Upper lobe of right lung (tissue), 1 donor: ENCODE measurements around the gene EIF5. TPM values are rescaled to one million over a fixed set of nuclear protein-coding genes. Genes with fewer than 3 reads are reported as not detected.
A peak's percentile ranks its signal among the peaks of the same experiment; 100 is the strongest.

Source experiments
- ATAC-seq: fragments of 200-7000 bp; cut with Tn5 transposase; one replicate; pipeline ENCODE4 v1.9.1; 2020; ENCODE audit warnings: mild to moderate bottlenecking, moderate library complexity
- DNase-seq: peaks from one replicate; pipeline ENCODE4 v3.0.0-alpha.2; 2020
- H3K27ac ChIP-seq: fragments of 200-600 bp; one replicate; pipeline ENCODE4 v1.8.0; 2022
- H3K27me3 ChIP-seq: fragments of 200-600 bp; one replicate; pipeline ENCODE4 v1.8.0; 2022; ENCODE audit warnings: mild to moderate bottlenecking
- H3K36me3 ChIP-seq: fragments of 200-600 bp; one replicate; pipeline ENCODE4 v1.8.0; 2022
- H3K4me1 ChIP-seq: fragments of 200-600 bp; one replicate; pipeline ENCODE4 v1.8.0; 2022
- H3K4me3 ChIP-seq: fragments of 200-600 bp; one replicate; pipeline ENCODE4 v1.8.0; 2022; ENCODE audit warnings: mild to moderate bottlenecking
- H3K9me3 ChIP-seq: fragments of 200-600 bp; one replicate; pipeline ENCODE4 v1.8.0; 2022
- CTCF ChIP-seq: fragments of 200-600 bp; IDR thresholded peaks from one replicate; pipeline ENCODE4 v1.8.0; 2022; ENCODE audit warnings: antibody characterized with exemption
- intact Hi-C: fragments of 100-400 bp; cut with DNase I; formaldehyde crosslinking; loops from one replicate; pipeline ENCODE4 v1.11.0; 2022
- total RNA-seq: library from RNA; stranded (reverse); fragmentation: NEBNext Ultra II Directional; extraction: Animal tissue kit (Norgen Biotek cat#: 25700); gene quantifications from one replicate; pipeline ENCODE4 v1.2.1, GENCODE V29; 2021
- donor health status: DM: no; HTN: yes; CAD: no; lungs with severe emphysema.

EIF5 gene
- total RNA-seq, 1 donor from 2014 or later = 245 TPM

- H3K27me3 ChIP-seq = no peaks in the 10 kb centered on the region
- H3K9me3 ChIP-seq = no peaks in the 10 kb centered on the region
- H3K4me3 ChIP-seq = peak within 1 kb of the TSS; percentile 91
- ATAC-seq = peak; percentile 96
- no peak for TF ChIP-seq CTCF
- no peaks in the 10 kb centered on the region for H3K36me3 ChIP-seq
- DNase-seq = peak; percentile 99
- H3K27ac ChIP-seq = peak within 1 kb of the TSS; percentile 98
- intact Hi-C loops = no loop called here
- H3K4me1 ChIP-seq = peaks cover 30% of the 10 kb centered on the region
Observed at GRCh38 chr14:103385152-103385928, 51.3 kb downstream of the EIF5 start, which contains the start of gene MARK3. Gene MARK3 (plus strand): TSS chr14:103385415. CDS start chr14:103386030, 615 bp downstream.

GRCh38 chr14:103385929-103386712 lies 52.1 kb downstream of the EIF5 start:
- Histone ChIP-seq H3K27ac (peak overlapping the region; percentile 98), H3K4me1 (peaks cover 38% of the 10 kb centered on the region), H3K9me3 (no peaks in the 10 kb centered on the region), H3K27me3 (no peaks in the 10 kb centered on the region), H3K36me3 (no peaks in the 10 kb centered on the region), H3K4me3 (peak overlapping the region; percentile 91)
- intact Hi-C loops = no loop called here
- peak; percentile 8 for ATAC-seq
- DNase-seq = no peak
- TF ChIP-seq CTCF = no peak

GRCh38 chr14:103386713-103387329 lies 52.8 kb downstream of the EIF5 start:
- ATAC-seq (no peak), DNase-seq (no peak)
- Histone ChIP-seq H3K9me3 (no peaks in the 10 kb centered on the region), H3K27ac (peak overlapping the region; percentile 98), H3K4me3 (peak overlapping the region; percentile 91), H3K36me3 (no peaks in the 10 kb centered on the region), H3K4me1 (peaks cover 45% of the 10 kb centered on the region), H3K27me3 (no peaks in the 10 kb centered on the region)
- no peak for TF ChIP-seq CTCF
- intact Hi-C loops = no loop called here

- TF ChIP-seq CTCF = no peak
- intact Hi-C loops = no loop called here
- no peak for DNase-seq
- no peak for ATAC-seq
- no peak overlapping the region for H3K4me3 ChIP-seq
- no peaks in the 10 kb centered on the region for H3K9me3 ChIP-seq
- H3K27me3 ChIP-seq = no peaks in the 10 kb centered on the region
- H3K36me3 ChIP-seq = no peaks in the 10 kb centered on the region
- H3K27ac ChIP-seq = no peak overlapping the region
- peaks cover 63% of the 10 kb centered on the region for H3K4me1 ChIP-seq
Observed at GRCh38 chr14:103388664-103389063, 54.6 kb downstream of the EIF5 start.

GRCh38 chr14:103390605-103391004 lies 56.6 kb downstream of the EIF5 start:
- ATAC-seq (no peak), DNase-seq (no peak)
- Histone ChIP-seq H3K4me1 (peaks cover 75% of the 10 kb centered on the region), H3K4me3 (no peak overlapping the region), H3K27ac (no peak overlapping the region), H3K9me3 (no peaks in the 10 kb centered on the region), H3K27me3 (no peaks in the 10 kb centered on the region), H3K36me3 (no peaks in the 10 kb centered on the region)
- intact Hi-C loops = no loop called here
- TF ChIP-seq CTCF = no peak
